Type B pancreatic cell (in vitro differentiated cells): ENCODE measurements around the gene KLK10. TPM values are rescaled to one million over a fixed set of nuclear protein-coding genes. Genes with fewer than 3 reads are reported as not detected.
"Not testable (repeated sequence)": the region's sequence is repeated elsewhere in the genome, so short reads cannot be mapped to it uniquely, and the experiment has no call there.

Experiments used
- DNase-seq: peaks from one replicate; pipeline ENCODE4 v3.0.0; 2021; ENCODE audit warnings: mixed read lengths; ENCODE audit not compliant: unreplicated experiment; ENCODE audit errors: extremely low spot score
- H3K27ac Mint-ChIP-seq: 2 replicates; pipeline ENCODE4 v1.8.0; 2021; ENCODE audit warnings: mild to moderate bottlenecking, mixed read lengths
- H3K27me3 Mint-ChIP-seq: 2 replicates; pipeline ENCODE4 v1.8.0; 2021; ENCODE audit warnings: mixed read lengths
- H3K36me3 Mint-ChIP-seq: 2 replicates; pipeline ENCODE4 v1.8.0; 2021; ENCODE audit warnings: mixed read lengths
- H3K4me1 Mint-ChIP-seq: one replicate; pipeline ENCODE4 v1.8.0; 2021; ENCODE audit warnings: mixed read lengths; ENCODE audit not compliant: unreplicated experiment
- H3K4me3 Mint-ChIP-seq: 2 replicates; pipeline ENCODE4 v1.8.0; 2021; ENCODE audit warnings: mild to moderate bottlenecking, mixed read lengths
- H3K9me3 Mint-ChIP-seq: 2 replicates; pipeline ENCODE4 v1.8.0; 2021; ENCODE audit warnings: mixed read lengths
- CTCF ChIP-seq: fragments of 200-600 bp; sonication (generic); conservative IDR thresholded peaks from 2 replicates; pipeline ENCODE4 v1.5.0; 2021; ENCODE audit warnings: antibody characterized with exemption, mild to moderate bottlenecking
- total RNA-seq: library from RNA; stranded (reverse); gene quantifications from 2 replicates; pipeline ENCODE4 v1.2.1, GENCODE V29; 2021; ENCODE audit warnings: low replicate concordance

KLK10 gene
- total RNA-seq, 1 donor from 2014 or later = 1.8 TPM

GRCh38 chr19:50992666-50993035 is 26.9 kb downstream of the KLK10 start:
- Mint-ChIP-seq H3K27ac (no peak overlapping the region), H3K27me3 (peaks cover 39% of the 10 kb centered on the region), H3K4me1 (no peaks in the 10 kb centered on the region), H3K4me3 (no peak overlapping the region), H3K9me3 (no peaks in the 10 kb centered on the region), H3K36me3 (no peaks in the 10 kb centered on the region)
- TF ChIP-seq CTCF = no peak
- DNase-seq = no peak

- H3K27me3 Mint-ChIP-seq = peaks cover 48% of the 10 kb centered on the region
- not testable (repeated sequence) for H3K27ac Mint-ChIP-seq, H3K36me3 Mint-ChIP-seq, DNase-seq, H3K4me3 Mint-ChIP-seq, H3K9me3 Mint-ChIP-seq, H3K4me1 Mint-ChIP-seq
Measured at GRCh38 chr19:50984416-50984815, 35.1 kb downstream of the KLK10 start.

DNA sequence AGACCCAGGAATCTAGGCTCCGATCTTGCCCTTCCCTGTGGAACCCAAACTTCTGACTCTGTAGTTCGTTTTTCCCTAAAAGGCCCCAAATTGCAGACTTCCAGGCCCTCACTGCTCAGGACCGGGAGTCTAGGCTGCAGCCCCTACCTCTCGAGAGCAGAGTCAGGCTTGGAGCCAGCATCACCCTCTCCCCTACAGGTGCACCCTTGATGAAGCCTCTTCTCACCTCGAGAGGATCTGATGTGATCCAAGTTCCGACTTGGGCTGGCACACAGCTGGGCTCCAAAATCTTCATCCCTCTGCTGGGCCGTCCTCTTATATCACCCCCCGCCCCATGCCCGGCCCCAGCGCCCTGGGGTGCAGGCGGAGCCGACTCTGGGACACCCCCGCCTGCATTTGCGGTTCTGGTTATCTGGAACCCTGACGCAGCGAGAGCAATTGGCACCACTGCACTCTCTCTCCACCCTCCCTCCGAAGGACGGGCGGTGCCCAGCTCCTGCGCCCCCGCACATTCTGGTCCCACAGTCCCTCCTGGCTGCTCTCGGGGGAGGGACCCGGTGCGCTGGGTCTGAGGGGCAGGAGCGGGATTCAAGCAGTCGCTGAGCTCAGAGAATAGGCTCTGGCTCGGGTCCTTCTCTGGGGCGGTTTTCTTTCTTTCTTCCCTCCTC is 35.8 kb downstream of the KLK10 start, which contains the start of gene KLK7:
Gene KLK7, minus strand, starts transcription at position 293 of the 668 bp plus-strand sequence. CDS start 1,518 bp downstream, outside the sequence.
- Mint-ChIP-seq H3K4me3 (no peak within 1 kb of the TSS), H3K9me3 (no peaks in the 10 kb centered on the region), H3K4me1 (no peaks in the 10 kb centered on the region), H3K27ac (no peak within 1 kb of the TSS), H3K27me3 (peaks cover 44% of the 10 kb centered on the region), H3K36me3 (no peaks in the 10 kb centered on the region)
- TF ChIP-seq CTCF = no peak
- DNase-seq = no peak

DNA sequence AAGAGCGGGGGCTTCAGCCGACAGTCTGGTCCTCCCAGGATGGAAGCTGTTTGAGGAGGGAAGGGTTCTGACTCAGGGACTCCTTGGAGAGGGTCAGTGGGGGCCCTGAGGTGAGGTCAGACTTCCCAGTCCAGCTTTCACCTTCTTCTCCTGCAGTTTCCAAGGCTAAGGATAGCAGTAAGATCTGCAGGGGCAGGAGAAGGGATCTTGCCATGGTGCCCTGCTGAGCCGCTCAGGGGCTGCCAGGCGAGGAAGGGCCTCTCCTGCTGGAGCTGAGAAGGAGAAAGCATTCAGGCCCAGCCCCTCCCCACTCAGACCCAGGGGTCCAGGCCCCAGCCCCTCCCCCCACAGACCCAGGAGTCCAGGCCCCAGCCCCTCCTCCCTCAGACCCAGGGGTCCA is 37.3 kb downstream of the KLK10 start:
- DNase-seq = no peak
- H3K27me3 Mint-ChIP-seq = peaks cover 35% of the 10 kb centered on the region

DNA sequence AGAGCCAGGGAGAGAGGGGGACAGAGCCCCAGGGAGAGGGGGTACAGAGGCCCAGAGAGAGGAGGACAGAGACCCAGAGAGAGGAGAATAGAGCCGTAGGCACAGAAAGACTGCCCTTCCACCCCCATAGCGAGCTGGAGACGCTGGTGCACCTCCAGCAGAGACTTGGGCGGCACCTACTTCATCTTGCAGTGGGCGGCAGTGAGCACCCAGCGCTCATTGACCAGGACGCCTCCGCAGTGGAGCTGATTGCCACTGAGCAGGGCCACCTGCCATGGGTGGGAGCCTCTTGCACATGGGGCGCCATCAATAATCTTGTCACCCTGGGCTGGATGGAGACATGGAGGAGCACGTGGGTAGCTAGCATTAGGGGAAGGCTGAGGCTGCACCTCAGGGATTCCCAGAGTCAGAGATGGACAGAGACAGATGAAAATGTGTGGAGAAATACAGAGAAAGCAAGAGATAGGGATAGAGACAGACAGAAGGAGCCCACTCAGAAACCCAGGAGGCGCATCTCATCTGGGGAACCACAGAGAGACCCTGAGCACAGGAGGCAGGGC is 37.8 kb downstream of the KLK10 start:
- Mint-ChIP-seq H3K27me3 (peaks cover 36% of the 10 kb centered on the region), H3K4me3 (no peak overlapping the region), H3K27ac (no peak overlapping the region), H3K9me3 (no peaks in the 10 kb centered on the region), H3K4me1 (no peaks in the 10 kb centered on the region), H3K36me3 (no peaks in the 10 kb centered on the region)
- DNase-seq = no peak
- TF ChIP-seq CTCF = no peak

More for the DNA sequence above, 37.3 kb downstream of the KLK10 start:
- no peaks in the 10 kb centered on the region for H3K36me3 Mint-ChIP-seq
- H3K9me3 Mint-ChIP-seq = no peaks in the 10 kb centered on the region
- TF ChIP-seq CTCF = no peak
- no peak overlapping the region for H3K27ac Mint-ChIP-seq
- H3K4me1 Mint-ChIP-seq = no peaks in the 10 kb centered on the region
- no peak overlapping the region for H3K4me3 Mint-ChIP-seq

DNA sequence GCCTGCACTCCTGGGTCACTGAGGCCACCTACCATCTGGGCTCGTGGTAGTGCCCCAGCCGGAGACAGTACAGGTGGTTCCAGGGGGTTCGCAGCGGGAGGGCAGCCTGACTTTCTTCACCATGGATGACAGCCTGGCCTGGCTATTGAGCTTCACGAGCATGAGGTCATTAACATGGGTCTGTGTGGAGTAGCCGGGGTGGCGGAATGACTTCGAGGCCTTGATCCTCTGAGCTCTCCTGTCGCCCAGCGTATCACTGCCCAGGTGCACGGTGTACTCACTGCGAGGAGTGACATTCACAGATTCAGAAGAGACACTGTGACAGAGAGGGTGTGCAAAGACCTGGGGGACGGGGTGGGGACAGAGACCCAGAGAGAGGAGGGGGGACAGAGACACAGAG is 39.3 kb downstream of the KLK10 start:
- Mint-ChIP-seq H3K4me1 (peaks cover 6% of the 10 kb centered on the region), H3K27me3 (peaks cover 35% of the 10 kb centered on the region), H3K9me3 (no peaks in the 10 kb centered on the region), H3K4me3 (no peak overlapping the region), H3K27ac (no peak overlapping the region), H3K36me3 (no peaks in the 10 kb centered on the region)
- no peak for TF ChIP-seq CTCF
- DNase-seq = no peak
